HepG2 (cell line): Measurements from ENCODE around the gene STK25. TPM values are rescaled to one million over a fixed set of nuclear protein-coding genes. Genes with fewer than 3 reads are reported as not detected.

Experiments used
- AKAP8 ChIP-seq: sonication (generic); formaldehyde crosslinking; IDR thresholded peaks from 2 replicates; pipeline ENCODE4 v1.5.1; 2020; ENCODE audit warnings: mild to moderate bottlenecking, missing genetic modification reagents
- ARID3A ChIP-seq: IDR thresholded peaks from 2 replicates; pipeline ENCODE4 v1.6.1; 2012; ENCODE audit warnings: low read depth, low read length, improper control_type of control experiment
- ATF2 ChIP-seq: sonication (generic); formaldehyde crosslinking; IDR thresholded peaks from 2 replicates; pipeline ENCODE4 v1.4.0; 2020; ENCODE audit warnings: missing genetic modification reagents
- ATF7-NPFF ChIP-seq: sonication (generic); formaldehyde crosslinking; IDR thresholded peaks from 2 replicates; pipeline ENCODE4 v1.8.1; 2023; ENCODE audit warnings: mild to moderate bottlenecking, low read depth, missing genetic modification reagents, moderate library complexity
- CCAR2 ChIP-seq: fragments of 200-400 bp; formaldehyde crosslinking; optimal IDR thresholded peaks from 2 replicates; pipeline ENCODE3; 2018; ENCODE audit warnings: low read depth, mild to moderate bottlenecking, low read length, moderate library complexity
- CTCF ChIP-seq: sonication (generic); formaldehyde crosslinking; IDR thresholded peaks from 2 replicates; pipeline ENCODE4 v1.5.0; 2020; ENCODE audit warnings: mild to moderate bottlenecking, missing genetic modification reagents, moderate library complexity
- FOXA3 ChIP-seq: IDR thresholded peaks from 2 replicates; pipeline ENCODE4 v1.6.1; 2016; ENCODE audit warnings: missing genetic modification reagents, missing compliant biosample characterization
- FOXM1 ChIP-seq: sonication (generic); formaldehyde crosslinking; IDR thresholded peaks from 2 replicates; pipeline ENCODE4 v1.5.0; 2020; ENCODE audit warnings: missing genetic modification reagents
- HDAC1 ChIP-seq: sonication (generic); formaldehyde crosslinking; IDR thresholded peaks from 2 replicates; pipeline ENCODE4 v1.5.1; 2020; ENCODE audit warnings: mild to moderate bottlenecking, missing genetic modification reagents
- KAT7 ChIP-seq: IDR thresholded peaks from 2 replicates; pipeline ENCODE4 v1.6.1; 2018; ENCODE audit warnings: borderline replicate concordance, missing compliant biosample characterization
- RBM39 ChIP-seq: fragments of 200-400 bp; formaldehyde crosslinking; IDR thresholded peaks from one replicate; pipeline ENCODE4 v1.6.1; 2018; ENCODE audit warnings: antibody characterized with exemption, mild to moderate bottlenecking, low read depth, low read length; ENCODE audit not compliant: poor library complexity, severe bottlenecking
- SAP130 ChIP-seq: IDR thresholded peaks from 2 replicates; pipeline ENCODE4 v1.6.1; 2016; ENCODE audit warnings: low read depth
- SMAD1 ChIP-seq: sonication (generic); formaldehyde crosslinking; IDR thresholded peaks from 2 replicates; pipeline ENCODE4 v1.4.0; 2020; ENCODE audit warnings: missing genetic modification reagents, low read depth, mild to moderate bottlenecking, borderline replicate concordance
- SPEN ChIP-seq: sonication (generic); formaldehyde crosslinking; IDR thresholded peaks from 2 replicates; pipeline ENCODE4 v1.5.1; 2020; ENCODE audit warnings: low read depth, mild to moderate bottlenecking, missing genetic modification reagents
- TEAD3 ChIP-seq: optimal IDR thresholded peaks from 2 replicates; pipeline ENCODE3; 2016; ENCODE audit warnings: borderline replicate concordance
- ZMYM2 ChIP-seq: sonication (generic); formaldehyde crosslinking; IDR thresholded peaks from 2 replicates; pipeline ENCODE4 v1.8.0; 2022; ENCODE audit warnings: mild to moderate bottlenecking, missing genetic modification reagents
- ZNF275 ChIP-seq: sonication (generic); formaldehyde crosslinking; IDR thresholded peaks from 2 replicates; pipeline ENCODE4 v1.8.0; 2022; ENCODE audit warnings: missing genetic modification reagents, mild to moderate bottlenecking, inconsistent platforms, borderline replicate concordance
- ZNF503 ChIP-seq: sonication (generic); formaldehyde crosslinking; IDR thresholded peaks from 2 replicates; pipeline ENCODE4 v1.4.0; 2020; ENCODE audit warnings: missing genetic modification reagents
- ZNF709 ChIP-seq: sonication (generic); formaldehyde crosslinking; IDR thresholded peaks from 2 replicates; pipeline ENCODE4 v1.5.0; 2020; ENCODE audit warnings: mild to moderate bottlenecking, missing genetic modification reagents
- ZNF777 ChIP-seq: sonication (generic); formaldehyde crosslinking; IDR thresholded peaks from 2 replicates; pipeline ENCODE4 v1.4.0; 2020; ENCODE audit warnings: missing genetic modification reagents
- ZNF792 ChIP-seq: IDR thresholded peaks from 2 replicates; pipeline ENCODE4 v1.6.1; 2016
- polyA plus RNA-seq, 8 experiments: library from polyadenylated mRNA; depleted of rRNA in 3 of 8; stranded (reverse) in 7 of 8; unstranded in 1 of 8; fragments of >200 nt; fragmentation: Illumina TruSeq in 4 of 8; extraction: Trizol in 4 of 8; gene quantifications; 2 replicates each; pipeline versions ENCODE4 v1.2.1 to v1.2.3, GENCODE V29; 2011 to 2016; ENCODE audit warnings: low read depth in 4 of 8, missing spikeins in 1 of 8, mixed read lengths in 1 of 8; ENCODE audit not compliant: insufficient read depth in 1 of 8
- total RNA-seq, 5 experiments: library from RNA; depleted of rRNA; stranded (reverse); fragments of >200 nt; fragmentation: Illumina TruSeq; extraction: Trizol; gene quantifications; 2 replicates each; pipeline ENCODE4 v1.2.3, GENCODE V29; 2016; ENCODE audit warnings: low read depth in 1 of 5

Gene STK25
- total and polyA plus RNA-seq, 2 of the 13 experiments (the other 11 are each of a cell fraction or from before 2014, with no cell fraction given) = 177 to 481 TPM

- peak; percentile 45 for TF ChIP-seq CTCF (CRISPR knock-in tag)
- TF ChIP-seq FOXA3 (CRISPR knock-in tag) = no peak
- no peak for TF ChIP-seq FOXM1 (CRISPR knock-in tag)
- no peak for TF ChIP-seq CCAR2
- 0 out of 2 replicates have a peak, but pooled peaks have one; percentile 36 for TF ChIP-seq ZMYM2 (CRISPR knock-in tag)
- TF ChIP-seq KAT7 (CRISPR knock-in tag) = peak; percentile 69; the same call in 1 of the 2 replicates
- peak; percentile 58 for TF ChIP-seq HDAC1 (CRISPR knock-in tag)
- TF ChIP-seq TEAD3 = peak; percentile 9
- peak; percentile 37; the same call in 1 of the 2 replicates for TF ChIP-seq ATF7-NPFF
- peak; percentile 33; the same call in 1 of the 2 replicates for TF ChIP-seq SPEN (CRISPR knock-in tag)
- no peak for TF ChIP-seq ATF2
- peak; percentile 33; the same call in 1 of the 2 replicates for TF ChIP-seq SAP130 (CRISPR knock-in tag)
- no peak for TF ChIP-seq ZNF275 (CRISPR knock-in tag)
- TF ChIP-seq ZNF792 (CRISPR knock-in tag) = 0 out of 2 replicates have a peak, but pooled peaks have one; percentile 25
- TF ChIP-seq SMAD1 (CRISPR knock-in tag) = no peak
- no peak for TF ChIP-seq ZNF503 (CRISPR knock-in tag)
- TF ChIP-seq ARID3A = no peak
- peak; percentile 27 for TF ChIP-seq RBM39
- peak; percentile 59; the same call in 1 of the 2 replicates for TF ChIP-seq AKAP8
- TF ChIP-seq ZNF709 (CRISPR knock-in tag) = no peak
- peak; percentile 21; the same call in 1 of the 2 replicates for TF ChIP-seq ZNF777 (CRISPR knock-in tag)
Observed at GRCh38 chr2:241507430-241508239, 749 bp downstream of the STK25 start (continued).
